Heart left ventricle (tissue), 16 donors: Measurements from ENCODE around the gene RASSF1. TPM values are rescaled to one million over a fixed set of nuclear protein-coding genes. Genes with fewer than 3 reads are reported as not detected.

Experiments
- ATAC-seq, 4 donors: fragments of 200-7000 bp; cut with Tn5 transposase; one replicate each; pipeline ENCODE4 v1.9.1; 2020 to 2022; ENCODE audit warnings: moderate library complexity in 4 of 4, mild to moderate bottlenecking in 3 of 4, moderate number of reproducible peaks in 1 of 4
- DNase-seq, 5 donors: peaks; one replicate each; pipeline ENCODE4 v3.0.0-alpha.2; 2020
- H3K27ac ChIP-seq, 12 donors: fragments of 200-600 bp; sonication (generic) in 4 of 12; one replicate each; pipeline versions ENCODE4 v1.5.0 to v1.8.0; 2016 to 2022; ENCODE audit warnings: mild to moderate bottlenecking in 2 of 12
- H3K27me3 ChIP-seq, 9 donors: fragments of 200-600 bp; sonication (generic) in 2 of 9; one replicate each; pipeline versions ENCODE4 v1.5.1 to v1.8.0; 2016 to 2022; ENCODE audit warnings: mild to moderate bottlenecking in 3 of 9
- H3K36me3 ChIP-seq, 9 donors: fragments of 200-600 bp; sonication (generic) in 2 of 9; one replicate each; pipeline versions ENCODE4 v1.5.0 to v1.8.0; 2018 to 2022; ENCODE audit warnings: mild to moderate bottlenecking in 2 of 9
- H3K4me1 ChIP-seq, 12 donors: fragments of 200-600 bp; sonication (generic) in 4 of 12; one replicate each; pipeline versions ENCODE4 v1.5.0 to v1.8.0; 2016 to 2022; ENCODE audit warnings: mild to moderate bottlenecking in 3 of 12
- H3K4me3 ChIP-seq, 12 donors: fragments of 200-600 bp; sonication (generic) in 4 of 12; one replicate each; pipeline versions ENCODE4 v1.5.0 to v1.8.0; 2017 to 2022; ENCODE audit warnings: mild to moderate bottlenecking in 9 of 12, moderate library complexity in 4 of 12
- H3K9me3 ChIP-seq, 12 donors: fragments of 200-600 bp; sonication (generic) in 4 of 12; one replicate each; pipeline versions ENCODE4 v1.5.0 to v1.8.0; 2016 to 2022; ENCODE audit warnings: mild to moderate bottlenecking in 1 of 12
- POLR2A ChIP-seq, 2 donors: fragments of 450-650 bp; IDR thresholded peaks; one replicate each; pipeline ENCODE4 v1.6.1; 2017; ENCODE audit warnings: antibody characterized with exemption in 2 of 2, mild to moderate bottlenecking in 2 of 2, moderate library complexity in 2 of 2
- WGBS, 4 donors: extraction: QIAGEN DNeasy Blood & Tissue Kit in 2 of 4; methylation state at CpG; one replicate each; pipeline versions ENCODE4 v1.1.5 to v1.1.7; 2013 to 2018; 5-methylcytosine and 5-hydroxymethylcytosine counted together
- intact Hi-C, 10 donors: fragments of 100-400 bp; cut with DNase I; formaldehyde crosslinking; loops; one replicate each; pipeline versions ENCODE4 v1.11.1 to v1.14.2; 2022
- polyA plus RNA-seq, 2 donors: library from polyadenylated mRNA; stranded (reverse); fragments of 200-250 nt; gene quantifications; one replicate each; pipeline ENCODE4 v1.2.3, GENCODE V29; 2013
- total RNA-seq, 9 donors: library from RNA; depleted of rRNA in 2 of 9; stranded (reverse); fragments of >200 nt in 2 of 9; fragmentation: NEBNext Ultra II Directional in 3 of 9; extraction: Animal tissue kit (Norgen Biotek cat#: 25700) in 3 of 9; gene quantifications; one replicate each; pipeline versions ENCODE4 v1.1.0 to v1.2.4, GENCODE V29; 2016 to 2023
- TF ChIP-seq, protein P1 (sequence below), 12 donors: fragments of 200-600 bp; sonication (generic) in 4 of 12; IDR thresholded peaks; one replicate each; pipeline versions ENCODE4 v1.5.0 to v1.8.0; 2018 to 2022; ENCODE audit warnings: antibody characterized with exemption in 12 of 12, mild to moderate bottlenecking in 5 of 12
- donor health status: ischemic (EF 13 %, LVEDD 7.1; RV severe dilation, severe dysfunction).
- donor health status: healthy with polysubstance abuse.
- donor health status: DM: no; HTN: yes; CAD: no.
- donor health status: DM: no; HTN: no; CAD: no.
- donor health status: ischemic (EF 25% LVEDD 6.9; RV normal size, moderate dysfunction).
- donor health status: ischemic (EF 25% LVEDD 5.7; RV mildly dilated, moderate dysfunction).
- donor health status: healthy.
- donor health status: DM: yes; HTN: yes; CAD: no.
- donor health status: ischemic (EF 35%, LVEDD 5.7; RV mildly dilated, moderate dysfunction).
- donor health status: nonischemic (EF 11% LVEDD 7.7; RV severe dilation, severe dysfunction).
- donor health status: DM: yes; HTN: yes; CAD: no.
- donor health status: PGD.
- donor health status: ischemic (EF 29% LVEDD 5.4; RV normal size, mild dysfunction).
- donor health status: nonischemic (EF 23%, LVEDD 6.1; RV moderate dilation, normal function).

Gene RASSF1
- total and polyA plus RNA-seq, 11 donors = 7.9 to 58.6 (median 14.2) TPM

DNA sequence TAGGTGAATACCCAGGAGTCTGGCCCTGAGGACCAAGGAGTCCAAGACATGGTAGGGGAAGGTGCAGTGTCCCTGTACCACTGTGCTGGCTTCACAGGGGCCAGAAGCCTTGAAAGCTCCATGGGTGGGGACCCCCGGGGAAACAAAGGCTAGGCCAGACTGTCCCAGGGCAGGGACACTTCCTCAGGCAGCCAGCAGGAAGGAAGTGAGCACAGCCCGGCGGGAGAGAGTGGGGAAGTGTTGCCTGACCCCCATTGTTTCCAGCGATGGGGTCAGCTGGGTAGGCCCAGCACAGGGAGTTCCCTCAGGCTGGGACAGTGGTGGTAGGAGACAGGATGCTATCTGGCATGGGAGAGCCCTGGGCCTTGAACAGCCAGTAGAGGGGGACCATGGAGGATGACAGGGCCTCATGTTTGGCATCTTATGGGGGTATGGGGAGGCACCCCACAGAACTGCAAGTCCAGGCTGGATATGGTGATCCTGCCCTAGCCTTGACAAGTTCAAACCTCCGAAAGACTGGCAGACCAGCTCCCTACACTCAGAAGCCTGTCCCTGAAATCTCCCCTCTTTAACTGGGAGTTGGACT lies 16.9 kb downstream of the RASSF1 start:
- TF ChIP-seq POLR2A (IDR thresholded peaks at IDR 0.05) = no peak
- TF ChIP-seq, protein P1, sequence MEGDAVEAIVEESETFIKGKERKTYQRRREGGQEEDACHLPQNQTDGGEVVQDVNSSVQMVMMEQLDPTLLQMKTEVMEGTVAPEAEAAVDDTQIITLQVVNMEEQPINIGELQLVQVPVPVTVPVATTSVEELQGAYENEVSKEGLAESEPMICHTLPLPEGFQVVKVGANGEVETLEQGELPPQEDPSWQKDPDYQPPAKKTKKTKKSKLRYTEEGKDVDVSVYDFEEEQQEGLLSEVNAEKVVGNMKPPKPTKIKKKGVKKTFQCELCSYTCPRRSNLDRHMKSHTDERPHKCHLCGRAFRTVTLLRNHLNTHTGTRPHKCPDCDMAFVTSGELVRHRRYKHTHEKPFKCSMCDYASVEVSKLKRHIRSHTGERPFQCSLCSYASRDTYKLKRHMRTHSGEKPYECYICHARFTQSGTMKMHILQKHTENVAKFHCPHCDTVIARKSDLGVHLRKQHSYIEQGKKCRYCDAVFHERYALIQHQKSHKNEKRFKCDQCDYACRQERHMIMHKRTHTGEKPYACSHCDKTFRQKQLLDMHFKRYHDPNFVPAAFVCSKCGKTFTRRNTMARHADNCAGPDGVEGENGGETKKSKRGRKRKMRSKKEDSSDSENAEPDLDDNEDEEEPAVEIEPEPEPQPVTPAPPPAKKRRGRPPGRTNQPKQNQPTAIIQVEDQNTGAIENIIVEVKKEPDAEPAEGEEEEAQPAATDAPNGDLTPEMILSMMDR (IDR thresholded peaks at IDR 0.05) = peak in 4 of 12 donors; percentile 6 to 17 (median 10)
- intact Hi-C loops = loop anchor here in 9 of 10 donors (1.0 to 10.0 kb wide), 9 partner anchors 20 to 131 kb away; partner anchors contain the start of genes GNAI2 (in 3 of the 9), LSMEM2 (in 2 of the 9), GNAT1 (in 1 of the 9) and HYAL1 (in 1 of the 9)
- peaks cover 5 to 80% (median 57%) of the 10 kb centered on the region in 12 donors for H3K4me1 ChIP-seq
- ATAC-seq (peak; percentile 6 to 62 (median 32)), DNase-seq (peak; percentile 82 to 89 (median 84))
- H3K9me3 ChIP-seq = no peaks in the 10 kb centered on the region
- 40 to 56% (median 43%) methylated on average over 4 to 5 of the region's 5 CpGs for WGBS, 4 donors
- H3K27ac ChIP-seq = peak overlapping the region; percentile 93 to 99 (median 98)
- peak overlapping the region in 10 of 12 donors; percentile 27 to 97 (median 90) for H3K4me3 ChIP-seq
- H3K27me3 ChIP-seq = no peaks in the 10 kb centered on the region
- peaks cover 0 to 33% (median 26%) of the 10 kb centered on the region in 9 donors for H3K36me3 ChIP-seq

DNA sequence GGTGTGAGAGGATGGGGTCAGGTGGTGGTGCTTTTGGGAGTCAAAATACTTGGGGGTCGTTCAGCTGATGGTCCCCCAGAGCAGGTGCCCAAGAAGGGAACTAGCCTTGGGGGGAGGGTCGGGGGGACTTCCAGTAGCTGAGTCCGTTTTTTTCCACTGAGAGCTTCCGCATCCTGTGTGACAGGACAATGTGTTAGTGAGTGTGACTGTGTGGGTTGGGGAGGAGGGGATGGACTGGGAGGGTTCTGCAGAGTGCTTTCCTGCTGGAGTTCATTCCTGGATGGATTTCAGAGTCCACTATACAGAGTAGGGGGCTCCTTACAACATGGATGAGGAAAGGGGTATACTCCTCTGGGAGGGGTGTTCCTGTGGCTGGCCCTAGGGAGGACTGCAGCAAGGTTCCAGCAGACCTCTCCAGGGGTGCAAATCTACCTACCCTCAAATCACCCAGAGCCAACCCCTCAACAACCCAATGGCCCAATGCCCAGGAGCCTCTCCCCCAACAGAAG lies 17.5 kb downstream of the RASSF1 start:
- Histone ChIP-seq H3K4me1 (peaks cover 5 to 80% (median 58%) of the 10 kb centered on the region in 12 donors), H3K4me3 (peak overlapping the region in 10 of 12 donors; percentile 70 to 97 (median 90)), H3K27me3 (no peaks in the 10 kb centered on the region), H3K27ac (peak overlapping the region; percentile 93 to 99 (median 98)), H3K36me3 (peaks cover 0 to 39% (median 32%) of the 10 kb centered on the region in 9 donors), H3K9me3 (no peaks in the 10 kb centered on the region)
- intact Hi-C loops = loop anchor here in 7 of 10 donors (1.0 to 10.0 kb wide), 7 partner anchors 20 to 131 kb away; partner anchors contain the start of genes GNAI2 (in 3 of the 7), LSMEM2 (in 2 of the 7), GNAT1 (in 1 of the 7) and HYAL1 (in 1 of the 7)
- 36 to 48% (median 39%) methylated on average over 4 of the region's 4 CpGs for WGBS, 4 donors
- TF ChIP-seq, protein P1 (IDR thresholded peaks at IDR 0.05) = no peak
- no peak for TF ChIP-seq POLR2A (IDR thresholded peaks at IDR 0.05)
- peak; percentile 1 to 52 (median 13) for ATAC-seq
- DNase-seq = peak in 4 of 5 donors; percentile 57 to 79 (median 76)

DNA sequence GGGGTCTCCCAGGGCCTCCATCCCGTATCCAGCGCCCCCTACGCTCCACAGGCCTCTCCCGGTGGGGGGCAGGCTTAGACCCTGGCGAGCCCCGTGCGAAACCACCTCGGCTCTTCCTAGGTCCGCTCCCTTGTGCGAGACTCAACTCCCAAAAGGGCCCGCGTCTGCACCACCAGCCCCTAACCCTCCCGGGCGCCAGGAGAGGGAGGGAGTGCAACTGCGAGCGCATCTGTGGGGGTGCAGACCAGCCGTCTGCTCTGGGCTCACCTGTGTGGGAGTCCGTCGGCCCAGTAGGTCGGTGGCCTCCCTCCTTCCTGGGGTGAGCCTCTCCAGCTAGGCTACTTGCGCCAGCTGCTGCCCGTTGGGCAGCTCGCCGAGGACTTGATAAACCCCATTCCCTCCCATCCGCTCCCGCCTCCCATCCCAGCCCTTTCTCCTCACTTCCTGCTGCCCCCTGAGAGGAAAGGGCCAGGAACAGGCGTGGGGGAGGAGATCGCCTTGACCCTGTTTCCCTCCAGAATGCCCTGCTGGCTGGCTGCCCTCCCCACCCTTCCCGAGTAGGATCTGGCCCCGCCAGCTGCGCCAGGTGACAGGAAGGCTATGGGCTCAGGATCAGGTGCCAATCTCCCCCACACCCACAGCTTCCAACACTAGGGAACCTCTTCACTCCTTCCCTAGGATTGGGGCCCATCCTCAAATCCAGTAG lies 18.1 kb downstream of the RASSF1 start, which contains the start of gene HYAL2:
Gene HYAL2 (minus strand): TSS at position 360 of the 706 bp plus-strand sequence. CDS start 2,256 bp downstream, outside the sequence.
- 30 to 47% (median 42%) methylated on average over 13 to 31 of the region's 31 CpGs for WGBS, 4 donors
- ATAC-seq (peak; percentile 6 to 52 (median 12)), DNase-seq (peak; percentile 79 to 88 (median 85))
- no peaks in the 10 kb centered on the region for H3K27me3 ChIP-seq
- H3K27ac ChIP-seq = peak within 1 kb of the TSS; percentile 93 to 99 (median 98)
- peaks cover 7 to 84% (median 62%) of the 10 kb centered on the region in 12 donors for H3K4me1 ChIP-seq
- TF ChIP-seq, protein P1 (IDR thresholded peaks at IDR 0.05) = no peak
- peak in 1 of 2 donors; percentile 46 for TF ChIP-seq POLR2A (IDR thresholded peaks at IDR 0.05)
- H3K4me3 ChIP-seq = peak within 1 kb of the TSS; percentile 62 to 97 (median 88)
- intact Hi-C loops = loop anchor here in 8 of 10 donors (1.0 to 10.0 kb wide), 8 partner anchors 19 to 130 kb away; partner anchors contain the start of genes GNAI2 (in 3 of the 8), LSMEM2 (in 2 of the 8), GNAT1 (in 1 of the 8) and HYAL1 (in 1 of the 8)
- H3K36me3 ChIP-seq = peaks cover 0 to 45% (median 38%) of the 10 kb centered on the region in 9 donors
- H3K9me3 ChIP-seq = no peaks in the 10 kb centered on the region
